ENCODE measurements around the gene CDK2. TPM values are rescaled to one million over a fixed set of nuclear protein-coding genes. Genes with fewer than 3 reads are reported as not detected.

CDK2 gene
- total and polyA plus RNA-seq, 9 of the 15 experiments (the other 6 are each of a cell fraction or from before 2014, with no cell fraction given), result 17.4 to 213 (median 109) TPM

- peak; percentile 47; the same call in 1 of the 2 replicates for TF ChIP-seq ZC3H8 (IDR thresholded peaks at IDR 0.05)
- no peak for TF ChIP-seq MBD2 (IDR thresholded peaks at IDR 0.05; ENCODE audit: borderline replicate concordance, low read depth)
- peak; percentile 97 for TF ChIP-seq ZBTB26 (CRISPR knock-in tag; IDR thresholded peaks at IDR 0.05)
- TF ChIP-seq MYBL2 (IDR thresholded peaks at IDR 0.05; ENCODE audit: low read depth), result no peak
- no peak for TF ChIP-seq MYBL2 (CRISPR knock-in tag; IDR thresholded peaks at IDR 0.05; ENCODE audit: borderline replicate concordance)
- peak; percentile 70; the same call in 1 of the 2 replicates for TF ChIP-seq SMARCC2 (IDR thresholded peaks at IDR 0.05; ENCODE audit: low read depth)
- no peak for TF ChIP-seq E2F3 (CRISPR knock-in tag; IDR thresholded peaks at IDR 0.05)
- no peak for TF ChIP-seq POLR3A (IDR thresholded peaks at IDR 0.05; ENCODE audit: borderline replicate concordance, extremely low read depth, insufficient read depth, insufficient read length)
- no peak for TF ChIP-seq RFX7 (CRISPR knock-in tag; IDR thresholded peaks at IDR 0.05)
- TF ChIP-seq RAD51 (IDR thresholded peaks at IDR 0.05; ENCODE audit: borderline replicate concordance, low read depth), result no peak
- TF ChIP-seq TOE1 (IDR thresholded peaks at IDR 0.05; ENCODE audit: borderline replicate concordance), result peak; percentile 79
- TF ChIP-seq TOE1 (CRISPR knock-in tag; IDR thresholded peaks at IDR 0.05; ENCODE audit: borderline replicate concordance, low read depth), result no peak
- peak; percentile 96 to 97 for TF ChIP-seq MLLT1 (IDR thresholded peaks at IDR 0.05)
- no peak for TF ChIP-seq RUNX1 (IDR thresholded peaks at IDR 0.05; ENCODE audit: low read depth)
- no peak for TF ChIP-seq XRCC5 (IDR thresholded peaks at IDR 0.05; ENCODE audit: low read depth, low read length)
- no peak for TF ChIP-seq GABPA (tag; conservative IDR thresholded peaks at IDR 0.05; ENCODE audit: low read depth)
These were observed 6.4 kb downstream of the CDK2 start (continued) for GRCh38 chr12:55972911-55973598.
